HepG2 (cell line): ENCODE data around the gene KLHL30. TPM values are rescaled to one million over a fixed set of nuclear protein-coding genes. Genes with fewer than 3 reads are reported as not detected.
A peak's percentile ranks its signal among the peaks of the same experiment; 100 is the strongest.

ENCODE experiments used
- ATAC-seq: fragments of 200-7000 bp; cut with Tn5 transposase; 3 replicates; pipeline ENCODE4 v1.9.1; 2020; ENCODE audit warnings: mild to moderate bottlenecking, moderate library complexity
- BruUV-seq: library from RNA; stranded (reverse); fragments of 400-500 nt; replicated peaks from 2 replicates; lab custom pipeline; 2021; lab: Mats Ljungman, UMichigan
- CTCF ChIA-PET: fragments of 300-600 bp; formaldehyde crosslinking; extraction: SDS; loops from one replicate; lab custom pipeline; 2021; ENCODE audit warnings: low total read pairs, inconsistent platforms, low intra/inter-chr PET ratio; lab: Yijun Ruan, JAX
- POLR2A ChIA-PET: fragments of 350-600 bp; sonication (Branson Sonifier 250); formaldehyde crosslinking; loops from one replicate; lab custom pipeline; 2020; ENCODE audit warnings: antibody characterized with exemption, inconsistent platforms; lab: Yijun Ruan, JAX
- DNase-seq: peaks from one replicate; pipeline ENCODE4 v3.0.0-alpha.2; 2015; ENCODE audit warnings: low spot score
- FAIRE-seq: peaks from 3 replicates; lab custom pipeline; 2011; peaks lifted over from hg19 to GRCh38; lab: Jason Lieb, UNC
- H2AFZ ChIP-seq: one replicate; pipeline ENCODE4 v1.6.1; 2011; ENCODE audit warnings: low read length, inconsistent platforms
- H3K27ac ChIP-seq: fragments of 300-600 bp; 3 replicates; pipeline ENCODE4 v1.8.0; 2011; ENCODE audit warnings: mixed run types, mild to moderate bottlenecking, mixed read lengths, low read length, inconsistent platforms; ENCODE audit not compliant: insufficient read depth; ENCODE audit errors: extremely low read length
- H3K27me3 ChIP-seq, 2 experiments: fragments of 200-600 bp in 1 of 2; 2 replicates in 1 of 2; 3 replicates in 1 of 2; pipeline versions ENCODE4 v1.6.0 to v1.8.0; 2011; ENCODE audit warnings: low read length in 2 of 2, mild to moderate bottlenecking in 2 of 2, moderate library complexity in 2 of 2, inconsistent platforms in 1 of 2; ENCODE audit not compliant: insufficient read depth in 2 of 2, control insufficient read depth in 1 of 2
- H3K36me3 ChIP-seq, 2 experiments: fragments of 200-600 bp in 1 of 2; replicated peaks in 1 of 2; 2 replicates in 1 of 2; 3 replicates in 1 of 2; pipeline versions ENCODE4 v1.5.1 to v1.8.0; 2011; ENCODE audit warnings: low read length in 2 of 2, inconsistent platforms in 1 of 2; ENCODE audit not compliant: insufficient read depth in 2 of 2, control insufficient read depth in 1 of 2
- H3K4me1 ChIP-seq: 2 replicates; pipeline ENCODE4 v1.5.1; 2012; ENCODE audit warnings: low read length, inconsistent platforms; ENCODE audit not compliant: insufficient read depth
- H3K4me2 ChIP-seq: 2 replicates; pipeline ENCODE4 v1.6.0; 2011; ENCODE audit warnings: low read depth, low read length, inconsistent platforms
- H3K4me3 ChIP-seq, 3 experiments: fragments of 200-600 bp in 1 of 3; sonication (generic), shearing (Covaris generic) in 1 of 3; replicated peaks in 1 of 3; 2 replicates each; pipeline ENCODE4 v1.5.1; 2011 to 2016; ENCODE audit warnings: low read length in 3 of 3, inconsistent platforms in 2 of 3, low read depth in 2 of 3, mild to moderate bottlenecking in 2 of 3, control low read depth in 1 of 3, mixed read lengths in 1 of 3; ENCODE audit not compliant: insufficient read depth in 1 of 3
- H3K79me2 ChIP-seq: one replicate; pipeline ENCODE4 v1.6.1; 2011; ENCODE audit warnings: low read length, inconsistent platforms; ENCODE audit not compliant: insufficient read depth
- H3K9ac ChIP-seq: 2 replicates; pipeline ENCODE4 v1.6.0; 2011; ENCODE audit warnings: mild to moderate bottlenecking, low read depth, low read length, inconsistent platforms; ENCODE audit not compliant: insufficient read depth
- H3K9me3 ChIP-seq: 2 replicates; pipeline ENCODE4 v1.5.1; 2012; ENCODE audit warnings: mild to moderate bottlenecking, low read length
- H4K20me1 ChIP-seq: 2 replicates; pipeline ENCODE4 v1.6.0; 2011; ENCODE audit warnings: inconsistent platforms, mild to moderate bottlenecking, low read length, moderate library complexity; ENCODE audit not compliant: insufficient read depth
- CENPT ChIP-seq: sonication (generic); formaldehyde crosslinking; IDR thresholded peaks from 2 replicates; pipeline ENCODE4 v1.8.0; 2022; ENCODE audit warnings: low read depth, mild to moderate bottlenecking, moderate library complexity, missing genetic modification reagents
- FOXO4 ChIP-seq: sonication (generic); formaldehyde crosslinking; conservative IDR thresholded peaks from 2 replicates; pipeline ENCODE4 v1.8.1; 2023; ENCODE audit warnings: missing genetic modification reagents
- HNRNPLL ChIP-seq: fragments of 200-400 bp; formaldehyde crosslinking; IDR thresholded peaks from 2 replicates; pipeline ENCODE4 v1.6.1; 2017; ENCODE audit warnings: mild to moderate bottlenecking, low read depth, low read length; ENCODE audit not compliant: poor library complexity, severe bottlenecking
- HOXD1 ChIP-seq: sonication (generic); formaldehyde crosslinking; IDR thresholded peaks from 2 replicates; pipeline ENCODE4 v1.5.0; 2020; ENCODE audit warnings: missing genetic modification reagents
- TBX2 ChIP-seq: sonication (generic); formaldehyde crosslinking; IDR thresholded peaks from 2 replicates; pipeline ENCODE4 v1.5.0; 2020; ENCODE audit warnings: missing genetic modification reagents, mild to moderate bottlenecking, borderline replicate concordance
- TEF ChIP-seq: sonication (generic); formaldehyde crosslinking; IDR thresholded peaks from 2 replicates; pipeline ENCODE4 v1.5.0; 2020; ENCODE audit warnings: missing genetic modification reagents
- ZNF121 ChIP-seq: sonication (generic); formaldehyde crosslinking; IDR thresholded peaks from 2 replicates; pipeline ENCODE4 v1.5.0; 2020; ENCODE audit warnings: mild to moderate bottlenecking, missing genetic modification reagents
- ZNF234 ChIP-seq: sonication (generic); formaldehyde crosslinking; conservative IDR thresholded peaks from 2 replicates; pipeline ENCODE4 v1.5.1; 2020; ENCODE audit warnings: mild to moderate bottlenecking, missing genetic modification reagents
- ZNF598 ChIP-seq: sonication (generic); formaldehyde crosslinking; IDR thresholded peaks from 2 replicates; pipeline ENCODE4 v1.5.1; 2020; ENCODE audit warnings: mild to moderate bottlenecking, missing genetic modification reagents, borderline replicate concordance
- ZNF614 ChIP-seq: IDR thresholded peaks from 2 replicates; pipeline ENCODE4 v1.6.1; 2018; ENCODE audit warnings: missing biosample characterization, missing genetic modification reagents, inconsistent platforms, borderline replicate concordance
- ZNF768 ChIP-seq: sonication (generic); formaldehyde crosslinking; IDR thresholded peaks from 2 replicates; pipeline ENCODE4 v1.4.0; 2020; ENCODE audit warnings: missing genetic modification reagents
- WGBS: methylation state at CpG from one replicate; pipeline ENCODE4 v1.1.6; 2017; ENCODE audit warnings: low lambda C conversion rate; 5-methylcytosine and 5-hydroxymethylcytosine counted together
- in situ Hi-C: cut with HindIII; loops from 2 replicates; pipeline ENCODE4 v1.10.0; 2017; ENCODE audit warnings: low pct_unique_long_range_greater_than_20kb; ENCODE audit not compliant: extremely low pct_ligation_motif_present
- intact Hi-C: fragments of 100-400 bp; cut with micrococcal nuclease; formaldehyde crosslinking; loops from one replicate; pipeline ENCODE4 v1.10.0; 2022; ENCODE audit not compliant: unreplicated experiment
- polyA plus RNA-seq, 8 experiments: library from polyadenylated mRNA; depleted of rRNA in 3 of 8; stranded (reverse) in 7 of 8; unstranded in 1 of 8; fragments of >200 nt; fragmentation: Illumina TruSeq in 4 of 8; extraction: Trizol in 4 of 8; gene quantifications; 2 replicates each; pipeline versions ENCODE4 v1.2.1 to v1.2.3, GENCODE V29; 2011 to 2016; ENCODE audit warnings: low read depth in 4 of 8, missing spikeins in 1 of 8, mixed read lengths in 1 of 8; ENCODE audit not compliant: insufficient read depth in 1 of 8
- total RNA-seq, 5 experiments: library from RNA; depleted of rRNA; stranded (reverse); fragments of >200 nt; fragmentation: Illumina TruSeq; extraction: Trizol; gene quantifications; 2 replicates each; pipeline ENCODE4 v1.2.3, GENCODE V29; 2016; ENCODE audit warnings: low read depth in 1 of 5

Gene KLHL30
- total and polyA plus RNA-seq, 2 of the 13 experiments (the other 11 are each of a cell fraction or from before 2014, with no cell fraction given): 0.05 TPM; not detected in 1

DNA sequence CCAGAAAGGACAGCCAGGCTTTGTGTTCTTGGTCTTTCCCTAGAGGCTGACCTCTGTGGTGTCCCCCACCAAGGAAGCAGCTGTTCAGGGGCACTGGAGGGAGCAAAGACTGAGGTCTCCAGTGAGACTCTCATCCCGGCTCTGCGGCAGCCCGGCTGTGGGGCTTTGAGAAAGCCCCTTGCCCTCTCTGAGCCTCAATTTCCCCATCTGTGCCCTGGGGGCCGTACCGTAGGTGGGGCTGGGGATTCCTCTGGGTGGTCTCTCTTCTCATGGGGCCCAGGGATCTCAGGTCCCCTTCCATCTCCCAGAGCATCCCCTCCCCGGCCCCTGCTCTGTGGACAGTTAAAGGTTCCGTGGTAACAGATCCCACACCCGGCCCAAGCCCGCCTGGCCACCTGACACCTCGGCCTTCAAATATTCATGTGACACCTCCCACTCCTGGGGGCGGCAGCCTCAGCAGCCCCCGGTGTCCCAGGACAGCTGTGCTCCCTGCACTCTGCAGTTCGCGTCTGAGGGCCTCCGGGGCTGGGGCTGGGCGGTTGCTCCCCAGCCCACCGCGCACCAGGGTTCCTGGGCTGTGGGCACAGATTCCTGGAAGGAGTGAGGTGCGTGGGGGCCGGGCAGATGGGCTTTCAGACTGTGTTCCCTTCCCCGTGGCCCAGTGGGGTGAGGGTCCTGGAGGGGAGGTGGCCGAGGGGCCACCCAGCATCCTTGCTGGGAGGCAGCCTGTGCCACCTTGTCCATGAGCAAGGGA lies 15.1 kb upstream of the KLHL30 start:
- no peak for FAIRE-seq

More for the DNA sequence above, 15.1 kb upstream of the KLHL30 start:
- 32% methylated on average over 21 of the region's 22 CpGs for WGBS
- Histone ChIP-seq H3K79me2 (no peaks in the 10 kb centered on the region), H3K27me3 (peaks cover 3 to 51% of the 10 kb centered on the region in 2 experiments), H3K27ac (no peak overlapping the region), H3K9ac (no peak overlapping the region), H3K9me3 (no peaks in the 10 kb centered on the region), H3K4me1 (peaks cover 20% of the 10 kb centered on the region), H3K4me3 (no peak overlapping the region), H4K20me1 (no peaks in the 10 kb centered on the region), H3K4me2 (no peak overlapping the region), H3K36me3 (no peaks in the 10 kb centered on the region), H2AFZ (no peak overlapping the region)
- TF ChIP-seq ZNF121 (CRISPR knock-in tag) (no peak), FOXO4 (no peak), HOXD1 (no peak), ZNF234 (CRISPR knock-in tag) (no peak), CENPT (CRISPR knock-in tag) (no peak), TEF (CRISPR knock-in tag) (no peak), HNRNPLL (peak; percentile 5), ZNF598 (CRISPR knock-in tag) (no peak), ZNF768 (peak; percentile 59; the same call in 1 of the 2 replicates), TBX2 (CRISPR knock-in tag) (no peak), ZNF614 (CRISPR knock-in tag) (no peak)
- BruUV-seq: no TSS peak
- ChIA-PET POLR2A (interaction anchor here (0.6 kb wide), 1 partner anchor 161 kb away, joined by 3 read pairs; no protein-coding TSS in a partner anchor), CTCF (no interaction called here)
- intact Hi-C loops (no loop called here), in situ Hi-C loops (no loop called here)
- DNase-seq (no peak), ATAC-seq (no peak)
